GM20431 (cell line): Measurements from ENCODE around the gene GPR42.
"Not testable (repeated sequence)": the region's sequence is repeated elsewhere in the genome, so short reads cannot be mapped to it uniquely, and the experiment has no call there.

Experiments used
- in situ Hi-C: fragments of 300-500 bp; cut with MseI, MboI; formaldehyde crosslinking; loops from one replicate; pipeline ENCODE4 v1.15.0; 2020; ENCODE audit warnings: low sequenced_read_pairs; ENCODE audit not compliant: unreplicated experiment

Gene GPR42

DNA sequence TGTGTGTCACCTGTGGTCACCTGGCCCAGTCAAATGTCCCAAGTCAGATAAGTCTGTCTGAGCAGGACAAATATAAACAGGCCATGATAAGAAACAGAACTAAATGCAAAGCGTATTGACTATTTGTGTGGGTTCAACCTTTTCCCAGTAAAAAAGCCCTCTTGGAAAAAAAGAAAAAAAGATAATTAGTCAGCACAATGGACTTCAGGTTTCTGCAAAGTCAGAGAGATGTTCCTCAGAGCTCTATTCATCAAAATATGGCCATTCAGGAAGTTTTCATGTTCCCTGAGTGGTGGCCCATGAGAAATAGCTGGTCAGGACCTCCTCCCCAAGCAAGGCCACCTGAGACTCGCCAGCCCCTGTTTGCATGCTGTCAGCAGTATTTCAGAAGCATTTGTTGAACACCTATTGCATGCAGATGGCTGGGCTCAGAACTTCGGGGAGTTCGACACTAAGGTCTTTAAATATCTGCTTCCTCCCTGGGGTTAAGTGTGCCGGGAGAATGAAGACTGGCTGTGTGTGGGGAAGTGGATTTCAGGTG, 9.9 kb upstream of the GPR42 start:
- in situ Hi-C loops: no loop called here

DNA sequence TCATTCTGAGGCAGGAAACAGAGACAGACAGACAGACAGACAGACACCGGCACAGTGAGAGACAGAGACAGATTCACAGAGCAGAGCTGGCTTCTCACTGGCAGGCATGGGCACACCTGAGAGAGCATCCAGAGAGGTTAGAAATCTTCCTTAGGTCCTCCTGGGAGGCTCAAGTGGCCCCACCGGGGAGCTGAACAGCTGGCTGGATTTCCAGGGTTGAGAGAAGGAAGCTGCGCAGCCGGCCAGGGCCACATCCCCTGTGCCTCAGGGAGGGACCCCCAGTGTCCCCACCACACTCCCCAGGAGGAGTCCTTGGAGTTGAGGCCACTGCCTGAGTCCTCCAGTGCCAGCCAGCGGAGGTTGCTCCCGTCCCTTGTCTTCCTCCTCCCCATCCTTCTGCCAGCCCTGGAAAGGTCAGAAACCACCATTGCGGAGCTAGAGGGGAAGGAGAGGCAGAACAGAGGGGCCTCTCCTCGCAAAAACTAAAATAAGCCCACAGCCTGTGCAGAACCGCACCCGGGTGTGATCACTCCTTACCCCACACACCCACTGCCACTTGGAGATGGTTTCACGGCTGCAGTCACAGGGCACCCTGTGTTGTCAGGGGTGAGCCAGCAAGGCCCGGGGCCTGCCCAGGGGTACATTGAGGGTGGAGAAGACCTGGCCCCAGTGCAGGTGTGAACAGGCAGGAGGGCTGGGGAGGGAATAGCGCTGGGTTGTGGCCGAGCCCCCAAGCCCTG, 8.4 kb upstream of the GPR42 start:
- in situ Hi-C loops: no loop called here

DNA sequence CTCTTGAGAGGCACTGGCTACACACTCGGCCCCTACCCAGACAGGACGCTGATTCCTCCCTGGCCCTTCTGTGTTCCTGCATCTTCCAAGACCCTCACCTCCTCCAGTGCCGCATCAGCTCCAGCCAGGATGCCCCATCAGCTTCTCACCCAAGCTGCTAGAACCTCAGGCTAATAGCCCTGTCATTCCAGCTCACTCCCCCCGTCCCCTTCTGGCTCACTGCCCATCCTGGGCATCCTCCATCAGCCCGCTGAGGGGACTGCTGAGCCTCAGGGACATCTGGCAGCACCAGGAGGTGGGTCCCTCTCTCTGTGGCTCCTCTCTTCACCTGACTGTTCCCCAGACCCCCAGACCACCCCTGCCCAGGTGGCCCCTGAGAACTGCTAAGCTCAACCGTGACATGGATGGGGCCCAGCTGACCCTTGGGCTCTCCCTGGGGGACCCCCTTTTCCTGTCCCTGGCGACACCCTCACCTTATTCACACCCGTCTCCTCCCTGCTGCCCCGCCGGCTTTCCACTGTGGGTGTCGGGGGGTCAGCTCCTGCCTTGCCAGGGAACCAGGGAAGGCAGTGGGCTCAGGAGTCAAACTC, 7.8 kb upstream of the GPR42 start:
- in situ Hi-C loops: no loop called here

DNA sequence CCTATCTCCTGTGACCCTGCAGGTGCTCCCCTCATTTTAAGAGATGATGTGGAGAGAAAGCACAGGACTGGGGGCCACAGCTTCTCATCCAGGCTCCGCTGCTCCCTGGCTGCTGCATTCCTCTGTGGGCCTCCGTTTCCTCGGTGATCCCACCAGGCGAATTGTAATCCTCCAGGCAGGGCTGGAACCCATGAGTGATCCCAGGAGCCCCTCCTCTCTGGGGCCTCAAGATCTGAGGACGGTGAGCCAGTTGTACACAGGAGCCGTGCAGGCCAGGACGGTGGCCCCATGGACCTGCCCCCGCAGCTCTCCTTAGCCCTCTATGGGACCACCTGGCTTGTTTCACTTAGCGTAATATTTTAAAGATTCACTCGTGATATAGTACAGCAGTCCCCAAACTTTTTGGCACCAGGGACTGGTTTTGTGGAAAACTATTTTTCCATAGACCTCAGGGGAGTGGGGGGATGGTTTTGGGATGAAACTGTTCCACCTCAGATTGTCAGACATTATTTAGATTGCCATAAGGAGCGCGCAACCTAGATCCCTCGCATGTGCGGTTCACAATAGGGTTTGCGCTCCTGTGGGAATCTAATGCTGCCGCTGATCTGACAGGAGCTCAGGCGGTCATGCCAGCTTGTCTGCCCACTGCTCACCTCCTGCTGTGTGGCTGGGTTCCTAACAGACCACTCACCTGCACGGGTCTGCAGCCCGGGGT, 7.0 kb upstream of the GPR42 start:
- in situ Hi-C loops: no loop called here

DNA sequence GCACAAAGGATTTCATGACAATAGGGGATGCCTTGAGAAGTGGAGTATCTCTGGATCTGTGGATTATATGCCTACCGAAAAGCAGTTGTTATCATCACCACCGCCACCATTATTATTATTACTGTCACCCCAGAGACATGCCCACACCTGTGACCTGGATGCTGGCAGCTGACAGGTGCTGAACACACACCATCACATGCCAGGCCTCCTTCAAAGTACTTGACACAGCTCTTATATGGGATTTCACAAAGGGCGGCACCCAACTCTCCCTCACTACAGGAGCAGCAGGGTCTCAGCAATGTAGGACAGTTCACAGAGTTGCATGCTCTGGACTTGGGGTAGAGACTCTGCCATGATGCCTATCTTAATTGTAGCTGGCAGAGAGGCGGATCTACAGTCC, 5.6 kb upstream of the GPR42 start:
- in situ Hi-C loops: no loop called here

DNA sequence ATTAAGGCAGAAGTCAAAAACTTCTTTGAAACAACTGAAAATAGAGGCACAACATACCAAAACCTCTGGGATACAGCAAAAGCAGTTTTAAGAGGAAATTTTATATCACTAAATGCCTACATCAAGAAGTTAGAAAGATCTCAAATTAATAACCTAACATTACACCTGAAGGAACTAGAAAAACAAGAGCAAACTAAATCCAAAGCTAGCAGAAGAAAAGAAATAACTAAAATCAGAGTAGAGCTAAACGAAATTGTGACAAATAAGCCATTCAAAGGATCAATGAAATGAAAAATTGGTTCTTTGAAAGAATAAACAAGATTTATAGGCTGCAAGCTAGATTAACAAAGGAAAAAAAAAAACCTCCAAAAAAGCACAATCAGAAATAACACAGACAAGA, 2.5 kb upstream of the GPR42 start:
- in situ Hi-C loops: no loop called here

DNA sequence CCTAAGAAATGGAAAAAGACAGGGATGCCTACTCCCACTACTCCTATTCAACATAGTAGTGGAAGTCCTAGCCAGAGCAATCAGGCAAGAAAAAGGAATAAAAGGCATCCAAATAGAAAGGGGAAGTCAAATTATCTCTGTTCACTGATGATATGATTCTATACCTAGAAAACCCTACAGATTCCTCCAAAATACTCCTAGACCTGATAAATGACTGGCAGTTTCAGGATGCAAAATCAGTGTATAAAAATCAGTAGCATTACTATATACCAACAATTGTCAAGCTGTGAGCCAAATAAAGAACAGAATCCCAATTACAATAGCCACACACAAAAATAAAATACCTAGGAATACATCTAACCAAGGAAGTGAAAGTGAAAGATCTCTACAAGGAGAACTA, 1.3 kb upstream of the GPR42 start:
- in situ Hi-C loops: no loop called here

DNA sequence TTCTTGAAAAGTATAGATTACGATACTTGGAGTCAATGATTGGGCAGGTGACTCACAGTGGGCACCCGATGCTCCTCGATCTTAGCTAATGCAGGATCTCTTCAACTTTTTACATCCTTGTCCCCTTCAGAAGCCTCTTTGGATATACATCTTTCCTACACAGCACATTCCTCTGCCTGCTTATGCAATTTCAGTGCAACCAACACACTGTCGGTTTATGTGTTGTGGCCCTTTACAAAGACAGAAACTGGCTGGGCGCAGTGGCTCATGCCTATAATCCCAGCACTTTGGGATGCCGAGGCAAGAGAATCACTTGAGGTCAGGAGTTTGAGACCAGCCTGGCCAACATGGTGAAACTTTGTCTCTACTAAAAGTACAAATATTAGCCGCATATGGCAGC, 2.6 kb downstream of the GPR42 start:
- in situ Hi-C loops: no loop called here

DNA sequence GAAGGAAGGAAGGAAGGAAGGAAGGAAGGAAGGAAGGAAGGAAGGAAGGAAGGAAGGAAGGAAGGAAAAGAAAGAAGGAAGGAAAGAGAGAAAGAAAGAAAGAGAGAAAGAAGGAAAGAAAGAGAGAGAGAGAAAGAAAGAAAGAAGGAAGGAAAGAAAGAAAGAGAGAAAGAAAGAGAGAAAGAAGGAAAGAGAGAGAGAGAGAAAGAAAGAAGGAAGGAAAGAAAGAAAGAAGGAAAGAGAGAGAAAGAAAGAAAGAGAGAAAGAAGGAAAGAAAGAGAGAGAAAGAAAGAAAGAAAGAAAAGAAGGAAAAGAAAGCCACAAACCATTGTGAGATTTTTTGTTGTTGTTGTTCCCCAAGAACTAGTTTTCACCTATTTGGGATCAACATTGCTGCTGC, 3.2 kb downstream of the GPR42 start:
- in situ Hi-C loops: not testable (repeated sequence)

DNA sequence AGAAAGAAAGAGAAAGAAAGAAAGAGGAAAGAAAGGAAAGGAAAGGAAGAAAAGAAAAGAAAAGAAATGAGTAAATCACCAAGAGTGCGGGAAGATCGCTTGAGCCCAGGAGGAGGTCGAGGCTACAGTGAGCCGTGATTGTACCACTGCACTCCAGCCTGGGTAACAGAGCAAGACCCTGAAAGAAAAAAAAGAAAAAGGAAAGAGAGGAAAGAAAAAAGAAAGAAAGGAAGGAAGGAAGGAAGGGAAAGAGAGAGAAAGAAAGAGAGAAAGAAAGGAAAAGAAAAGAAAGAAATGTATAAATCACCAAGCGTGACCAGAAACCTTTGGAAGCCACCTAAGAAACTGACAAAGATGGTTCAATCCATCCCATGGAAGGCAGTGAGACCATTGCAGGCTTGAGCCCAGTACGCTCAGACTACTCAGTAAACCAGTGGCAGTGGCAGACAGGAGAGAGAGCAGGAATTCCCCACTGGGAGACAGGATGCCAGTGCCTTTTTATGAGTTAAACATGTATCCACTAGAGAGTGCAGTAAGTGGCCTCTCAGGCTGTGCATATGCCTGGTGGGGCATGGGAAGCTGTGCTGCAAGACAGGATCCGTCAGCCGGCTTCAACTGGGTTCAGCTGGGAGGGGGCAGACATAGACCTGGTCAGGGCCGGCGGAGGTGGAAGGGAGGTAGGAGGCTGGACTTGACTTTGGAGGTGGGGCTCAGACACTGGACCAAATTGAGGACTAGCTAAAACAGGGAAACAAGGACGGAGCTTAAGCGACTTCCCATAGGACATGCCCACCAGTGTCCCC, 4.8 kb downstream of the GPR42 start:
- in situ Hi-C loops: no loop called here

DNA sequence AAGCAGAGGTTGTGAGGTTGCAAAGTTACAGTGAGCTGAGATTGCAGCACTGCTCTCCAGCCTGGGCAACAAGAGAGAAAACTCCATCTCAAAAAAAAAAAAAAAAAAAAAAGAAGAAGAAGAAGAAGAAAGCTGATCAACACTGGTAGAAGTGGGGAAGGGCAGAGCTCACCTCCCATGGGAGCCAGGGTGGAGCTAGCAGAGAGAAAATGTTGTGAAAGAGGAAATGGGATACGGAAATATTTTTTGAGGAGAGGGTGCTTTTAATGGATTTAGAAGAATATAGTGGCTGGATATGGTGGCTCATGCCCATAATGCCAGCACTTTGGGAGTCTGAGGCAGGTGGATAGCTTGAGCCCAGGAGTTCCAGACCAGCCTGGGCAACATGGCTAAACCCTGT, 6.8 kb downstream of the GPR42 start:
- in situ Hi-C loops: no loop called here

DNA sequence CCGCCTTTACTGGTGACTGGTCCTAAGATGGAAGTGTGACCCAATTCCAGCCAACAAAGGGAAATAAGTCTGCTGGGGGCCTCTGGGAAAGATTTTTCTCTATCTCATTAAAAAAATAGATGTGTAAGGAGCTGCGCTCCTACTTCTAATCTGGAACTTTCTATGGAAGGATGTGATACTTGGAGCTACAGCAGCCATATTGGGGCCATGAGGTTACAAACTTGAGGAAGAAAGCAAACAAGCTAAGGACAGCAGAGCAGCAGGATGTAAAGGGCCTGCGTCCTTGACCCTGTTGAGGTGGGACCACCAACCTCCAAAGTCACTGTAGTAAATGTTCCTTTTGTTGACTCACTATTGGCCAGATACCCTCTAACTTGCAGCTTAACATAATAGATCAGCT, 7.5 kb downstream of the GPR42 start:
- in situ Hi-C loops: no loop called here

DNA sequence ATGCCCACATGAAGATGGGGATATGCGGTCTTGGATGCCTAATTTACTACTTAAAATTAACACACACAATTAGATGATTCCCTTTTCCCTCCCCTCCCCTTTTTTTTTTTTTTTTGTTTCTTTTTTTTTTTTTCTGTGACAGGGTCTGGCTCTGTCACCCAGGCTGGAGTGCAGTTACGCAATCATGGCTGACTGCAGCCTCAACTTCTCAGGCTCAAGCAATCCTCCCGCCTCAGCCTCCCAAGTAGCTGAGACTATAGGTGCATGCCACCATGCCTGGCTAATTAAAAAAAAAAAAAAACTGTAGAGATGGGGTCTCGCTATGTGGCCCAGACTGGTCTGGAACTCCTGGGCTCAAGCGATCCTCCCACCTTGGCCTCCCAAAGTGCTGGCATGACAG, 8.7 kb downstream of the GPR42 start:
- in situ Hi-C loops: not testable (repeated sequence)

DNA sequence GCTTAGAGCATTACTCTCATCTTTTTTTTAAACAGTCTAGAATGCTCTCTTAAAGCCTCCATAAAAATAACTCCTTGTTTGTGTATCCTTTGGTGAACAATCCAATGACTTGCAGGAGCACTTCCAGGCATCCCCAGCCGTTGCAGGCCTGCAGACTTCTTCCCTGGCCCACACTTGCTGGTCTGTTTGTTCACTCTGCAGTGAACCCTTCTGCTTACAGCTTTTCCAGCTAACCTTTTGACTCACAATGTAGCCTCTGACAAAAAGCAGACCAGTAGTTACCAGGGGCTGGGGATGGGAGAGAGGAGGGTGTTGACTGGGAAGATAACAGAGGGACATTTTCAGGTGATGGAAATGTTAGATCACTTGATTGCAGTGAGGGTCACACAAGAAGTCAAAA, 9.1 kb downstream of the GPR42 start:
- in situ Hi-C loops: no loop called here

DNA sequence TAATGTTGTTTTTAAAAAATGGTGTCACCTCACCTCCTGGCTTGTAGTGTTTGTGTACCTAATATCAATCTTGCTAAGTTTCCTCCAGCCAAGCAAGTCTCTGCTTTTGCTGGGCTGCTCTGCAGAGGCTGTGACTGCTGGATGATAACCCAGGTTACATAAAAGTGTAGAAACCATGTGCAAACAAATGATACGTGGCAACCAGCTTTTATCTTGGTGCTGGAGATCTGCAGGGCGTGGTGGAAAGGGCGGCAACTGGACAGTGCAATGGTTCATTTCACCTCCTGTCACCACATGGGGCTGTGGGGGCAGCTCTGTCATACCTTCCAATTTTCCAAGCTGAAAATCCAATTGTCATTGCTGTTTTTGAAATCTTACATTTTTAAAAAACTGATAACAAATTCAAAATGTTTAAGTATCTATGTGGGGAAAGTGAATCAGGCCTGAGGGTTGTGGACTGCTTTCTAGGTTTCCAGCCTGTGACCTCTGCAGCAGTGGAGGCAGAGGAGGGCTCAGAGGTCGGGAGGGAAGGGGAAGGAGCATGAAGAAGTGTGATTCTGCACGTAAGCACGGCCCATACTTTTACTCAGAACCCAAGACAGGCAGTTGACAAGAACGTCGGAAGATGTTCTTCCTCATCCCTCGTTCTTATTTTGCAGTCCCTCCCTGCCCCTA, 9.7 kb downstream of the GPR42 start:
- in situ Hi-C loops: no loop called here

DNA sequence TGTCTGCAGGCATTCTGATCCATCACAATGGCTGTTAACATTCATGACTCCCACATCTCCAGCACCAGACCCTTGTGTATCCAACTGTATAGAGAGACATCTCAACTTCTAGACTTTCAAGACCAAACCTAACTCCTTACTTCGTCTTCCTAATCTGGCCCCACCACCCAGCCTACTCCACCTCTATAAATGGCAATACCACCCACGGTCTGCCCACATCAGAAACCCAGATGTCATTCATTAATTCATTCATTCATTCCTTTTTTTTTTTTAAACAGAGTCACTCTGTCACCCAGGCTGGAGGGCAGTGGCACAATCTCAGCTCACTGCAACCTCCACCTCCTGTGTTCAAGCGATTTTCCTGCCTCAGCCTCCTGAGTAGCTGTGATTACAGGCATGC, 10.4 kb downstream of the GPR42 start:
- in situ Hi-C loops: no loop called here

DNA sequence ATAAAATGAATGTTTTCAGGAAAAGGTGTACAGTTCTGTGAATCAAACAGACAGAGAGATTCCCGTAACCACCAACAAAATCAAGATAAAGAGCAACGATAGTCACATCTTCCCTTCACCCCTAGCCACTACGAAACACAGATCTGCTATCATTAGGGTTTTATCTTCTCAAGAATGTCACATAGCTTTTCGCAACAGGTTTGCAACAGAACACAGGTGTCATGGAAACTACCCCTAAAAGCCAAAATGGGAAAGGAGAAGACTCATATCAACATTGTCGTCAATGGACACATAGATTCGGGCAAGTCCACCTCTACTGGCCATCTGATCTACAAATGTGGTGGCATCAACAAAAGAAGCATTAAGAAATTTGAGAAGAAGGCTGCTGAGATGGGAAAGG, 11.1 kb downstream of the GPR42 start:
- in situ Hi-C loops: no loop called here

DNA sequence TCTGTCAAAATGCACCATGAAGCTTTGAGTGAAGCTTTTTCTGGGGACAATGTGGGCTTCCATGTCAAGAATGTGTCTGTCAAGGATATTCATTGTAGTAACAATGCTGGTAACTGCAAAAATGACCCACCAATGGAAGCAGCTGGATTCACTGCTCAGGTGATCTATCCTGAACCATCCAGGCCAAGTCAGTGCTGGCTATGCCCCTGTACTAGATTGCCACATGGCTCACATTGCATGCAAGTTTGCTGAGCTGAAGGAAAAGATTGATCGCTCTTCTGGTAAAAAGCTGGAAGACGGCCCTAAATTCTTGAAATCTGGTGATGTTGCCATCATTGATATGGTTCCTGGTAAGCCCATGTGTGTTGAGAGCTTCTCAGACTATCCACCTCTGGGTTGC, 12.7 kb downstream of the GPR42 start:
- in situ Hi-C loops: no loop called here

DNA sequence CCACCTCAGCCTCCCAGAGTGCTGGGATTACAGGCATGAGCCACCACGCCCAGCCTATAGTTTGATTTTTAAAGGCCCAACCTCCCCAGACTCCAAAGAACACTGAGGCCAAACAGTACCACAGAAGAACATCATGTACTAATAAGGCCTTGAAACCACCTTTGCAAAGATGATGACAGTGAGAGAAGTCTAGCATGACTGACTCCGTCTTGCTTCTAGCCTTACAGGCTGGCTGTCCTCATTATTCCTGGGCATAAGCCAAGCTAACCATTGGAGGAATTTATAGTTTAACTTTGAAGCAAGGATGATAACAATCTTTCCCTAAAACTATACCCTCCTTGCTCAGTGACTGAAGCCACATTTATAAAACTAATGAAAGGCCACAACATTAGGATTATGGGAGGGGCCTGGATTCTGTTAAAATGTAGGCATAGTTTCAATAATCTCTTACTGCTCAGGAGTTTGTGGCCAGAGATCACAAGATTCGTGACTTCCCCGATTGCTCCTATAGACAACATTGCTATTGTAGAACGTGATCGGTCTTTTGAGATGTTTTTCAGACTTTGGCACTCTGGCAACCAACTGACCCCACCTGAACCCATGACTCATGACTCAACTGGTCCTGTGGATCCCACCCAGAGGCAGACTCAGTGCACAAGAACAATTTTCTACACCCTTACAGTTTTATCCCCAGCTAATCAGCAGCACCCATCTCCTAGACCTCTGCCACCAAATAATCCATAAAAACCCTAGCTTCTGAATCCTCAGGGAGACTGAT, 17.6 kb downstream of the GPR42 start:
- in situ Hi-C loops: no loop called here
